Measurements from ENCODE around the gene ALX4.

DNA sequence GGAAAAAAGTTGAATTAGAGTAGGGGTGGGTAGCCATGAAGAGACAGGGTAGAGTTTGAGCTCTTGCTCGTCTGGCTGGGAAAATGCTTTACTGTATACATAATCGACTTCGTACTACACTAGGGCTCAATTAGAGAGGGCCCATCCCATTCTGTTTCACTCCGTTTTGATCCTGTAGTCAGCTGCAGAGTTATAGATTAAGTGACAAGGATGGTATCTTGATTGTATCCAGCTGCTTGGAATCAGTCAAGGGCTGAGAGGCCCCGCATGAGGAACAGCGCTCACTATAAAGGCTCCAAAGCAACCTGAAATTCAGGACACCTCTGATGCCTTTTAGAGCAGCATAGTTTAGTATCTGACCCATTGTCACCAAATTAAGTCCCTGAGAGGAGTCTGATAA is 81.6 kb downstream of the ALX4 start:
- TF ChIP-seq, protein P1, sequence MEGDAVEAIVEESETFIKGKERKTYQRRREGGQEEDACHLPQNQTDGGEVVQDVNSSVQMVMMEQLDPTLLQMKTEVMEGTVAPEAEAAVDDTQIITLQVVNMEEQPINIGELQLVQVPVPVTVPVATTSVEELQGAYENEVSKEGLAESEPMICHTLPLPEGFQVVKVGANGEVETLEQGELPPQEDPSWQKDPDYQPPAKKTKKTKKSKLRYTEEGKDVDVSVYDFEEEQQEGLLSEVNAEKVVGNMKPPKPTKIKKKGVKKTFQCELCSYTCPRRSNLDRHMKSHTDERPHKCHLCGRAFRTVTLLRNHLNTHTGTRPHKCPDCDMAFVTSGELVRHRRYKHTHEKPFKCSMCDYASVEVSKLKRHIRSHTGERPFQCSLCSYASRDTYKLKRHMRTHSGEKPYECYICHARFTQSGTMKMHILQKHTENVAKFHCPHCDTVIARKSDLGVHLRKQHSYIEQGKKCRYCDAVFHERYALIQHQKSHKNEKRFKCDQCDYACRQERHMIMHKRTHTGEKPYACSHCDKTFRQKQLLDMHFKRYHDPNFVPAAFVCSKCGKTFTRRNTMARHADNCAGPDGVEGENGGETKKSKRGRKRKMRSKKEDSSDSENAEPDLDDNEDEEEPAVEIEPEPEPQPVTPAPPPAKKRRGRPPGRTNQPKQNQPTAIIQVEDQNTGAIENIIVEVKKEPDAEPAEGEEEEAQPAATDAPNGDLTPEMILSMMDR (conservative IDR thresholded peaks at IDR 0.05 in 1 of 2, IDR thresholded peaks at IDR 0.05 in 1 of 2; ENCODE audit: extremely low read depth in 1 of 2, insufficient read depth in 1 of 2, low read depth in 1 of 2, low read length in 2 of 2): no peak
- no peak for TF ChIP-seq EZH2 (IDR thresholded peaks at IDR 0.05; ENCODE audit: borderline replicate concordance, low read length)
